Smooth muscle cell (in vitro differentiated cells): ENCODE measurements around the gene MMP11. TPM values are rescaled to one million over a fixed set of nuclear protein-coding genes. Genes with fewer than 3 reads are reported as not detected.

Experiments used
- DNase-seq: peaks from one replicate; lab custom pipeline; 2025; ENCODE audit not compliant: unreplicated experiment; lab: John Stamatoyannopoulos, UW
- H2AFZ ChIP-seq: fragments of 200-600 bp; sonication (generic); 2 replicates; pipeline ENCODE4 v1.6.0; 2016; ENCODE audit warnings: antibody characterized with exemption, low read depth, mild to moderate bottlenecking
- H3F3A ChIP-seq: fragments of 200-600 bp; sonication (generic); 2 replicates; pipeline ENCODE4 v1.6.0; 2017; ENCODE audit warnings: antibody characterized with exemption, low read depth
- H3K27ac ChIP-seq: fragments of 200-600 bp; sonication (generic); 2 replicates; pipeline ENCODE4 v1.5.1; 2016; ENCODE audit warnings: low read depth, mild to moderate bottlenecking
- H3K27me3 ChIP-seq: fragments of 200-600 bp; sonication (generic); 2 replicates; pipeline ENCODE4 v1.6.1; 2016; ENCODE audit warnings: low read depth, mild to moderate bottlenecking
- H3K36me3 ChIP-seq: fragments of 200-600 bp; sonication (generic); 2 replicates; pipeline ENCODE4 v1.5.1; 2016; ENCODE audit warnings: low read depth
- H3K4me1 ChIP-seq: fragments of 200-600 bp; sonication (generic); 2 replicates; pipeline ENCODE4 v1.5.1; 2016; ENCODE audit warnings: low read depth
- H3K4me2 ChIP-seq: fragments of 200-600 bp; sonication (generic); 2 replicates; pipeline ENCODE4 v1.6.0; 2016; ENCODE audit warnings: mild to moderate bottlenecking
- H3K4me3 ChIP-seq: fragments of 200-600 bp; sonication (generic); 2 replicates; pipeline ENCODE4 v1.5.1; 2016; ENCODE audit warnings: mild to moderate bottlenecking
- H3K79me2 ChIP-seq: fragments of 200-600 bp; sonication (generic); 2 replicates; pipeline ENCODE4 v1.6.0; 2016; ENCODE audit warnings: low read depth, mild to moderate bottlenecking
- H3K9ac ChIP-seq: fragments of 200-600 bp; sonication (generic); 2 replicates; pipeline ENCODE4 v1.6.0; 2016; ENCODE audit warnings: low read depth
- H3K9me3 ChIP-seq: fragments of 200-600 bp; sonication (generic); replicated peaks from 2 replicates; pipeline ENCODE4 v1.5.1; 2016; ENCODE audit warnings: low read depth
- H4K20me1 ChIP-seq: fragments of 200-600 bp; sonication (generic); 2 replicates; pipeline ENCODE4 v1.6.0; 2016; ENCODE audit warnings: low read depth
- WGBS: methylation state at CpG from one replicate; pipeline ENCODE4 v1.1.7; 2016; ENCODE audit warnings: low lambda C conversion rate; 5-methylcytosine and 5-hydroxymethylcytosine counted together
- polyA plus RNA-seq: library from polyadenylated mRNA; unstranded; fragments of >200 nt; fragmentation: Nextera tagmentation; extraction: Ambion mirVana; gene quantifications from 2 replicates; pipeline ENCODE4 v1.2.1, GENCODE V29; 2016
- total RNA-seq: library from RNA; depleted of rRNA; stranded (reverse); fragments of >200 nt; gene quantifications from 2 replicates; pipeline ENCODE4 v1.2.3, GENCODE V29; 2014
- TF ChIP-seq, protein P1 (sequence below): fragments of 200-600 bp; sonication (generic); IDR thresholded peaks from 2 replicates; pipeline ENCODE4 v1.5.1; 2017; ENCODE audit warnings: borderline replicate concordance, mild to moderate bottlenecking, antibody characterized with exemption; ENCODE audit not compliant: insufficient read depth, poor library complexity, severe bottlenecking

Gene MMP11
- total and polyA plus RNA-seq, 2 experiments from 2014 or later: 10.9 to 30.6 TPM

DNA sequence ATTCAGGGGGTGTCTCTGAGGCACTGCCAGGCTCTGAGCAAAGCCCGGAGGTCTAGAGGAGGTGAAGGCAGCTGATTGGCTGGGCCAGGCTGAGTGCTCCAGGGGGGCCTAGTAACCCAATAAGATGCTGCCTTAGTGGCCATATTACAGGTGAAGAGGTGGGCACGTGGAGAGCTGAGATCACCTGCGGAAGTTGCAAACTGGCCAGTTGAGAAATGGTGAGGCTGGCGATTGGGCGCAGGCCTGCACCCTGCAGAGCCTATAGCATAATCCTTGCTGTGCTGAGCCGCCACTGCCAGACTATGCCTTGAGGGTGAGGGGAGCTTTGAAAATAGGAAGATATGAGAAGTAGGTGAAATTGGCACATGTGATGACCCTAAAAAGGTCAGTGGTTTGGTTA lies 44.5 kb downstream of the MMP11 start:
- H3K4me3 ChIP-seq: no peak overlapping the region
- H3K36me3 ChIP-seq: no peaks in the 10 kb centered on the region
- no peak for DNase-seq

DNA sequence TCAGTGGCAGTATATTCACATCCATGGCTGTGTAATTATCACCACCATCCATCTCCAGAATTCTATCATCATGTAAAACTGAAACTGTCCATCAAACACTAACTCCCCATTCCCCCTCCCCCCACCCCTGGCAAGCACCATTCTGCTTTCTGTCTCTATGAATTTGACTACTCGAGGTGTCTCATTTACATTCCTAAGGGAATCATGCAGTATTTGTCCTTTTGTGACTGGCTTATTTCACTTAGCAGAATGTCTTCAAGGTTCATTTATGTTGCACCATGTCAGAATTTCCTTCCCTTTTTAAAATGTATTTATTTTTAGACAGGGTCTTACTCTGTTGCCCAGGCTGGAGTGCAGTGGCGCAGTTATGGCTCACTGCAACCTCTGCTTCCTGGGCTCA lies 45.9 kb downstream of the MMP11 start:
- peaks cover 6% of the 10 kb centered on the region for H3K4me1 ChIP-seq
- peaks cover 8% of the 10 kb centered on the region for H3F3A ChIP-seq
- no peaks in the 10 kb centered on the region for H3K27me3 ChIP-seq
- no peak overlapping the region for H3K27ac ChIP-seq
- H3K4me2 ChIP-seq: no peak overlapping the region
- H3K79me2 ChIP-seq: no peaks in the 10 kb centered on the region
- DNase-seq: no peak
- H3K36me3 ChIP-seq: no peaks in the 10 kb centered on the region
- TF ChIP-seq, protein P1, sequence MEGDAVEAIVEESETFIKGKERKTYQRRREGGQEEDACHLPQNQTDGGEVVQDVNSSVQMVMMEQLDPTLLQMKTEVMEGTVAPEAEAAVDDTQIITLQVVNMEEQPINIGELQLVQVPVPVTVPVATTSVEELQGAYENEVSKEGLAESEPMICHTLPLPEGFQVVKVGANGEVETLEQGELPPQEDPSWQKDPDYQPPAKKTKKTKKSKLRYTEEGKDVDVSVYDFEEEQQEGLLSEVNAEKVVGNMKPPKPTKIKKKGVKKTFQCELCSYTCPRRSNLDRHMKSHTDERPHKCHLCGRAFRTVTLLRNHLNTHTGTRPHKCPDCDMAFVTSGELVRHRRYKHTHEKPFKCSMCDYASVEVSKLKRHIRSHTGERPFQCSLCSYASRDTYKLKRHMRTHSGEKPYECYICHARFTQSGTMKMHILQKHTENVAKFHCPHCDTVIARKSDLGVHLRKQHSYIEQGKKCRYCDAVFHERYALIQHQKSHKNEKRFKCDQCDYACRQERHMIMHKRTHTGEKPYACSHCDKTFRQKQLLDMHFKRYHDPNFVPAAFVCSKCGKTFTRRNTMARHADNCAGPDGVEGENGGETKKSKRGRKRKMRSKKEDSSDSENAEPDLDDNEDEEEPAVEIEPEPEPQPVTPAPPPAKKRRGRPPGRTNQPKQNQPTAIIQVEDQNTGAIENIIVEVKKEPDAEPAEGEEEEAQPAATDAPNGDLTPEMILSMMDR: no peak
- no peak overlapping the region for H3K4me3 ChIP-seq
- no peak overlapping the region for H3K9ac ChIP-seq
- WGBS: 98% methylated on average over 2 of the region's 2 CpGs
- no peak overlapping the region for H2AFZ ChIP-seq
- H3K9me3 ChIP-seq: no peaks in the 10 kb centered on the region
- peaks cover 12% of the 10 kb centered on the region for H4K20me1 ChIP-seq

More for the DNA sequence above, 44.5 kb downstream of the MMP11 start:
- Histone ChIP-seq H3K9me3 (no peaks in the 10 kb centered on the region), H3K79me2 (no peaks in the 10 kb centered on the region), H3F3A (peaks cover 11% of the 10 kb centered on the region), H3K4me2 (no peak overlapping the region), H3K27ac (no peak overlapping the region), H3K27me3 (no peaks in the 10 kb centered on the region), H2AFZ (no peak overlapping the region), H3K4me1 (peaks cover 6% of the 10 kb centered on the region), H4K20me1 (peaks cover 12% of the 10 kb centered on the region), H3K9ac (no peak overlapping the region)
- WGBS: 97% methylated on average over 6 of the region's 6 CpGs
- TF ChIP-seq, protein P1: no peak

GRCh38 chr22:23820748-23821211 lies 48.1 kb downstream of the MMP11 start:
- Histone ChIP-seq H3K27me3 (no peaks in the 10 kb centered on the region), H3K9ac (no peak overlapping the region), H4K20me1 (peaks cover 9% of the 10 kb centered on the region), H3K79me2 (no peaks in the 10 kb centered on the region), H2AFZ (no peak overlapping the region), H3K36me3 (no peaks in the 10 kb centered on the region), H3K9me3 (no peaks in the 10 kb centered on the region), H3K4me2 (no peak overlapping the region), H3F3A (peaks cover 8% of the 10 kb centered on the region), H3K27ac (no peak overlapping the region), H3K4me3 (no peak overlapping the region), H3K4me1 (peaks cover 2% of the 10 kb centered on the region)
- no peak for DNase-seq
- WGBS: 77% methylated on average over 4 of the region's 4 CpGs
- TF ChIP-seq, protein P1: no peak

GRCh38 chr22:23822101-23822671 lies 49.5 kb downstream of the MMP11 start:
- H4K20me1 ChIP-seq: no peaks in the 10 kb centered on the region

More at GRCh38 chr22:23822101-23822671, 49.5 kb downstream of the MMP11 start:
- TF ChIP-seq, protein P1: no peak
- peak overlapping the region; percentile 73 for H3K27ac ChIP-seq
- DNase-seq: no peak
- H3K9me3 ChIP-seq: no peaks in the 10 kb centered on the region
- 98% methylated on average over 5 of the region's 6 CpGs for WGBS
- no peak overlapping the region for H3K4me3 ChIP-seq
- H2AFZ ChIP-seq: no peak overlapping the region
- peaks cover 5% of the 10 kb centered on the region for H3F3A ChIP-seq
- no peak overlapping the region for H3K4me2 ChIP-seq
- no peak overlapping the region for H3K9ac ChIP-seq
- H3K4me1 ChIP-seq: no peaks in the 10 kb centered on the region
- no peaks in the 10 kb centered on the region for H3K79me2 ChIP-seq
- no peaks in the 10 kb centered on the region for H3K36me3 ChIP-seq
- no peaks in the 10 kb centered on the region for H3K27me3 ChIP-seq
